Right ventricle myocardium superior (tissue), 1 donor: ENCODE results near the gene ACTR1B. TPM values are rescaled to one million over a fixed set of nuclear protein-coding genes. Genes with fewer than 3 reads are reported as not detected.
"Not testable (repeated sequence)": the region's sequence is repeated elsewhere in the genome, so short reads cannot be mapped to it uniquely, and the experiment has no call there.

Experiments used
- ATAC-seq: fragments of 200-7000 bp; cut with Tn5 transposase; one replicate; pipeline ENCODE4 v1.9.1; 2020; ENCODE audit warnings: mild to moderate bottlenecking; ENCODE audit not compliant: poor library complexity
- DNase-seq: peaks from one replicate; pipeline ENCODE4 v3.0.0-alpha.2; 2020
- intact Hi-C: fragments of 100-400 bp; cut with DNase I; formaldehyde crosslinking; loops from one replicate; pipeline ENCODE4 v1.11.2; 2022
- total RNA-seq: library from RNA; stranded (reverse); fragmentation: NEBNext Ultra II Directional; extraction: Animal tissue kit (Norgen Biotek cat#: 25700); gene quantifications from one replicate; pipeline ENCODE4 v1.2.1, GENCODE V29; 2021
- donor health status: DM: no; HTN: yes; CAD: no; lungs with severe emphysema.

The ACTR1B gene
- total RNA-seq, 1 donor from 2014 or later, result 54.5 TPM

DNA sequence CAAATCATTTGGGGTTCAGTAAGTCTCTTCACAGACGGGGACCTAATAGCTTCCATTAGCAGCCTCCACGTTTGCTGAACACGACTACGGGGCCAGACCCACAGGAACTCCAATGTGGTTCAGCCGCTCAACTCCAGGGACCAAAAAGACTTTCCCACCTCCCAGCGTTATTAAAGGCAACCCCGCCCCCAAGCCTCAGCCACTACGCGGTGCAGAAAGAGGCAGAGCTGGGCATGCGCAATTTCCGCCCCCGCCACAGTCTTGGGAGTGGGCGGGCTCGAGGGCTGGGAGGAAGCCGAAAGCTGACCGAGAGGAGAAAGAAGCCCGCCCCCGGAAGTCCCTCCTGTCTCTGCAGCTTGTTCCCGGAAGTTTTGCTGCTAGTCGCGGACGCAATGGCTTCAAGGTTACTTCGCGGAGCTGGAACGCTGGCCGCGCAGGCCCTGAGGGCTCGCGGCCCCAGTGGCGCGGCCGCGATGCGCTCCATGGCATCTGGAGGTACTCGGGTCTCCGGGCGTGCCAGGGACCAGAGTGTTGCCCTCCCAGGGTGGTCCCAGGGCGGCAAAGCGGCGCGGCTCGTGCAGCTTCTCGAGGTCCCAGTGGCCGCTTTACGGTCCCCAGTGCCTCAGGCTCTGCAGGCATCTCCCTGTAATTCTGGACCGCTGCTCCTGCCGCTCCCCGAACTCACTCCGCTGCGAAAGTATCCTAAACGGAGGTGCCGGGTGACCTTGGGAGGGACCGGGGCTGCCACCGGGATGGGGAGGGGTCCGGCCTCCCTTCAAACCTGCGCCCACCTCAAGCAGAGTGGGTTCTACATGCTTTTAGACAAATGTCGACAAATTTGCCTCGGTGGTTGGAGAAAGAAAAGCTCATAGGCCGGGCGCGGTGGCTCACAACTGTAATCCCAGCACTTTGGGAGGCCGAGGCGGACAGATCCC, 17.9 kb downstream of the ACTR1B start, which contains the start of gene COX5B:
Gene COX5B (plus strand): TSS at position 368 of the 935 bp plus-strand sequence. CDS start 25 bp downstream, at position 393.
- peak; percentile 100 for DNase-seq
- intact Hi-C loops, result loop anchor here (2.0 to 5.0 kb wide), 2 partner anchors 17 to 51 kb away; no protein-coding TSS in a partner anchor

DNA sequence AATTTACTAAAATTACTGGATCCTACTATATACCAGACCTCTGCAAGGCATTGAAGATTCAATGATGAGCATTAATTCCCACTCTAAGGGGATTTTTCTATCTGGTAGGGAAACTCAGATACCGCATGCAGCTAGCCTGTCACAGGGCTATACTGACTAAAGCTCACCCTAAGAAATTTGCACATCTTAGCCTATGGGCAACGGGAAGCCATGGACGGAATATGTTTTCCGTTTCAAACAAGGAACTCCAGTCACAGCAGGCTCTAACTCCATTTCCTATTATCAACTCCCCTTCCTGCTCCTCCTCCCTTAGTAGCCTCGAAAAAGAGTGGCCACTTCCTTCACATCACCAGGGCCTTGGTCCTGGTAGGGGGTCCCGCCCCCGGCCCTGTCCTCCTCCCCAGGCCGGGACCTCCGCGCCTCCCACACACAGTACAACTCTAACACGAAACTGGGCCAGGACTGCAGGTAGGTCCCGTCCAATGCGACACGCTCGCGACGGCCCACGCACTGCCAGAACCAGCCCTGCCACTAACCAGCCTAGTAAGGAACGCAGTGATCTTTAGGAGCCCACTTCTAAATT, 18.6 kb downstream of the ACTR1B start:
- peak; percentile 64 for DNase-seq
- ATAC-seq, result peak; percentile 58
- intact Hi-C loops, result loop anchor here (5.0 kb wide), 1 partner anchor 52 kb away; no protein-coding TSS in a partner anchor

More for the DNA sequence above, 17.9 kb downstream of the ACTR1B start, which contains the start of gene COX5B:
- peak; percentile 98 for ATAC-seq

DNA sequence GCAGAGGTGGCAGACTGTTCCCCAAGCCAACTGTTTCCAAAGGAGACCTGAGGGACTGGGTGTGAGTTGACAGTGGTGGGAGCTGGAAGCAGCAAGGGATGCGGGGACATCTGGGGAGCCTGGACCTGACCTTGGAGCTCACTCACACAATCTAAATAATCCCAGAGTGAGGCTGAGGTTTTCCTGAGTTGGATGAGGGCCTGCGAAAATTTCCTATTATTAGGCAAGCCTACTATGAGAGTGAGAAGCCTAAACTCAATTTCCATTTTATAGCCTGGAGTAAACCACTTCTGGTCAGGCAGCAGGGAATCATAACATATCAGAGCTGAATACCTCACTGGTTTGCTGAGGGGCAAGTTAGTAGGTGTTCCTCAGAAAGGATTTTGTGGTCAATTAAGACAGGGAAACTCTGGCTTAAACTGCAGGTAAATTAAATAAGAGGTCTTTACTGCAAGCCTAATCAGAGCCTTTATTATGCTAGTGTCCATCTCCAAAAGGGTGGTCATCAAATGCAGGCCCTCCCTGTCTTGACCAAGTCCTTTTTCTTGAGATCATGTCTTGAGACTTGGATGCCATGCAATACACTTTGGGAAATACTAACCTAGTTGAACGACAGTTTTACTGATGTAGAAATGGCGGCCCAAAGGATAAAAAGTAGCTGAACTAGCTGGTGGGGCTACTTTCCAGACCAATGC, 19.7 kb downstream of the ACTR1B start:
- DNase-seq (no peak), ATAC-seq (no peak)
- intact Hi-C loops, result no loop called here

DNA sequence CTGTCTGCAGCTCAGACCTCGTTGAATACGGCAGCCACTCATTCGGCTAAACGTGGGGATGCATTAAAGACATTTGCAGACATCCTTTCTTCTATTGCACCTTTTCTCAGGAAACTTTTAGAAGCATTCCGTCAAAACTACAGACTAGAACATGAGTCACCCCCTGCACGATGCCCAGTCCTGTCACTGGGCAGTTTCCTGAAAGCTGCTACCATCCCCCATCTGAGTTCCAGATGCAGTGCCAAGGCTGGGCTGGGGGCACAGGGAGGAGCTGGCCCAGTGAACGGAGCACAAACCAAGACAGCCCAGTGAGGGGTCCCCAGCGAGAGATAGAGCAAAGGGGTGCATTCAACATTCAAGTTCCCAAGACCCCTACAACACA, 37.8 kb downstream of the ACTR1B start:
- ATAC-seq, intact Hi-C loops, DNase-seq: not testable (repeated sequence)

DNA sequence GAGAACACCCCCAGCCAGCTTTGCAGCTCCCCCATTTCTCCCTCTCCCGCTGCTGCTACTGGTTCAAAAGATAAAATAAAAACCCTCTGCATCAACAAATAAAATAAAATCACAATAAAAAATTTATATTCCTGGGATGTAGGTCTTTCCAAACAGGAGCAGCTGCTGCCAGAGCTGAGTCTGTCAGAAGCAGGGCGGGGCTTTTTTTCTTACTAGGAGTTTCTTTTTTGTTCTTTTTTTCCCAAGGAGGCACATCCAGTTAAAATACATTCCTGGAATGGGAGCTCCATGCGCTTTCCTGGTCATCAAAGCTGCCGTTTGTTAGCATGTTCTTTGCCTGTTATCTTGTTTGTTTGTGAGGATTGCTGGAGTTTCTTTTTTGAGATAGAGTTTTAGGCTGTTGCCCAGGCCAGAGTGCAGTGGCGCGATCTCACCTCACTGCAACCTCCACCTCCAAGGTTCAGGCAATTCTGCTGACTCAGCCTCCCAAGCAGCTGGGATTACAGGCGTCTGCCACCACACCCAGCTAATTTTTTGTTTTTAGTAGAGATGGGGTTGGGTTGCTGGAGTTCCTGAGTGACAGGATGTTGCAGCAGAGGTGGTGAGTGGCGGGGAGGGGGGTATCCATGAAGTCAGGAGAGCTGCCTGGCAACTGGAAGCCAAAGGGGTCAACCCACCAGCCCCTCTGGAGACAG, 38.3 kb downstream of the ACTR1B start:
- ATAC-seq, intact Hi-C loops, DNase-seq: not testable (repeated sequence)

DNA sequence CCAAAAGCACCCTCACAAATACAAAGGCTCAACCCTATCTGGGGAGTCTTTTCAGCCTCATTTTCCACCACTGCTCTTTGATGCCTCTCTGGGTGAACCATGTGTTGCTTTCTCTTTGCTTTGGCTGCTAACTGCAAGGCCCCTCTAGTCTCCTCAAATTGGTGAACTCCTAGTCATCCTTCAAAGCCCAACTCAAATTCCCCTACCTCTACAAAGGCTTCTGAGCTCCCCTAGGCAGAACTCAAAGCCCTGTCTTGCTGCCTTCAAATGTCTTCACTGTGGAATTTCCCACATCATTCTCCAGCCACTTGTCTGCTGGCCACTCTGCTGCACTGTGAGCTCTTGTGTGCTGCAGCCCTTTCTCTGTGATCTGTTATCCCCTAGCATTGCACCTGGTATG, 40.9 kb downstream of the ACTR1B start:
- intact Hi-C loops, DNase-seq, ATAC-seq: not testable (repeated sequence)

DNA sequence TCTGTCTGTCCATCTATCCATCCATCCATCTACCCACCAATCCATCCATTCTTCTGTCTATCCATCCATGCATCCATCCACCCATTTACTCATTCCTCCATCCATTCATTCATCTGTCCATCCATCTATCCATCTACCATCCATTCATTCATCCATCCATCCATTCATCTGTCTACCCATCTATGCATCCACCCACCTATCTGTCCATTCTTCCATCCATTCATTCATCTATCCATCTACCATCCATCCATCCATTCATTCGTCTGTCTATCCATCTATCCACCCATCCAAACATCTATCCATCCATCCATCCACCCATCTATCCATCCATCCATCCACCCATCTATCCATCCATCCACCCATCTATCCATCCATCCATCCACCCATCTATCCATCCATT, 43.4 kb downstream of the ACTR1B start:
- intact Hi-C loops, ATAC-seq: not testable (repeated sequence)

DNA sequence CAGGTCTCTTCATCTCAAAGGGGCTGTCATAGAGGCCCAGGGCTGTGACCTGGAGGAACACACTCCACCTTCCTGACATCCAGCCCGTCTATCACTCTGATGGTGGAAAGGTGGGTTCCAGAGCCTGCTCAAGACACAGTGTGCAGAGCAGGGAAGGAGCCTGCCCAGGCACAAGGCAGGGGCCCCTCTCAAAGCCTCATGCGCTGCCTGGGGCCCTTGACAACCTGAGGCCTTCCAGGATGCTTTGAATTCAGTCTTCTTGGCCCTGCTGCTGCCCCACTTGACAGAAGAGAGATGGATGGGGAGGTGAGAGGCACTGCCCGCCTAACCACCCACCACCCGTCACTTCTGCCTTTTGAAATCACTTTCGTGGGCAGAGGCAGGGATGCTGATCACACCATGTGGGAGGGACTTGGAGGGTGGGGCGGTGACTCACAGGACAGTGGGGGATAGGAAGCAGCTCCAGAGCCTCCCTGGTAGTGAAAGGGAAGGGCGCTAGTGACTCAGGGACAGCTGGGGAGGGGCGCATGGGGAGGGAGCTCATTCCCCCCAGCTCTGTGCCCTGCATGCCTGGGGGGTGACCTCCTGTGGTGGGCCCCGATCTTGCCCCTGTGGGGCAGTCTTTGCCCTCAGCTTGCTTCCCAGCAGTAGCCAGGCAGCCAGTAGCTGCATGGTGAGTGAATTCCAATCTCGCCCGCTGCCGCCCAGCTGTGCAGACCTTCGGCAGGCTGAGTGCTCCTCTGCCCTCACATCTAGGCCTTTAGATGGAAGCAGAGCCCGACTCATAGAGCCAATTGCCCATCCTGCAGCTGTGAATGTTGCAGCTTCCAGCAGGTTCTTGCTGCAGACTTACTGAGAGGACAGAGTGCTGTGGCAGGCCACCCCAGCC, 44.7 kb downstream of the ACTR1B start:
- intact Hi-C loops, ATAC-seq, DNase-seq: not testable (repeated sequence)

More for the DNA sequence above, 43.4 kb downstream of the ACTR1B start:
- DNase-seq, result not testable (repeated sequence)

DNA sequence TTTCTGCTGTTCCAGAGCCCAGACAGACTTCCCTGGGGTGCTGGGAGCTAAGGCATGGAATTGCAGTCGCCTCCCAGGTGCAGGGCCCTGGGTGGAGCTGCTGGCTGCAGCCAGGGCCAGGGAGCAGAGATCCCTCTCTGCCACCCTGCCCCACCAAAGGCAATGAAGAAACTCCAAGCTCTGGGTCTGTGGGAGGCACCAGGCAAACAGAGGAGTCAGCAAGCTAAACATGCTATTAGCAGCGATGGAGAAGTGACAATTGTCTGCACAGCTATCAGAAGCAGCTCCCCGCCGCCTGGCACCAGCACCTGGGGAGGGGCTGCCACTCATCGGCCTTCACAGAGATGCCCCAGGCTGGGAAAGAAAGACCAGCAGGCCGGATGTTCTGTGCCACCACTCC, 45.9 kb downstream of the ACTR1B start:
- DNase-seq (no peak), ATAC-seq (no peak)
- intact Hi-C loops, result no loop called here

DNA sequence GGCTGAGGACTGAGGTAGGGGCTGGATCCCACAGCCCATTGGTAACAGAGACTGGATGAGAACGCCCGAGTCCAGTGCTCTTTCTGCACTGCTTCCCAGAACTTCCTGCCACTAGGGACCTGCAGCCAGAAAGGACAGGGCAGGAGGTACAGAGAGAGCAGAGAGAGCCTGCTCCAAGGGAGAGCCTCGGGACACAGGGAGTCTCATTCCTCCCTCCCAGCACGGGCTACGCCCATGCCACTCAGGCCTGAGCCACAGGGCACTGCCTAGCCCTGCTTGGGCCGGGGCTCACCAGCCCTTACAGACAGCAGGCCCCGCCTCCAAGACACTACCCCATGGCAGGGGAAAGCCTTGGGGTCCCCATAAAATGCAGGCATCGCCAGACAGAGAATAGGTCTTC, 48.1 kb downstream of the ACTR1B start:
- intact Hi-C loops, DNase-seq: not testable (repeated sequence)
- peak; percentile 18 for ATAC-seq

DNA sequence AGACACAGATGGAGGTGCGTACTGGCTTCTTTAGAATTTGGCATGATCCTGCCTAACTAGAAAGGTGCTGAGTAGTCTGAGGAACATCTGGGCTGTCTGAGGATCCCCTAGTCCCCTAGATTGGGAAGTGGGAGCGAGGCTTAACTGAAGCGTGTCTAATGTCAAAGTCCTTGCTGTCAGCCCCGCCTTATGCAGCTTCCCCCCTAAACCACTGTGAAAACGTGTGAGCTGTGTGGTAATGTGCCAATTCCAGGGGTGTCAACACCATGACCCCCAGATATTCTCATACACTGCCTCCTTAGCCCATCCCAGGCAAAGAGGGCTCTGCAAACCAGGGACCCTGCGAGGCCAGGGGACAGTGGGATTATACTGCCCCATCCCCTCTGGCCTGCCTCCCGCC, 51.9 kb downstream of the ACTR1B start:
- ATAC-seq, intact Hi-C loops, DNase-seq: not testable (repeated sequence)

DNA sequence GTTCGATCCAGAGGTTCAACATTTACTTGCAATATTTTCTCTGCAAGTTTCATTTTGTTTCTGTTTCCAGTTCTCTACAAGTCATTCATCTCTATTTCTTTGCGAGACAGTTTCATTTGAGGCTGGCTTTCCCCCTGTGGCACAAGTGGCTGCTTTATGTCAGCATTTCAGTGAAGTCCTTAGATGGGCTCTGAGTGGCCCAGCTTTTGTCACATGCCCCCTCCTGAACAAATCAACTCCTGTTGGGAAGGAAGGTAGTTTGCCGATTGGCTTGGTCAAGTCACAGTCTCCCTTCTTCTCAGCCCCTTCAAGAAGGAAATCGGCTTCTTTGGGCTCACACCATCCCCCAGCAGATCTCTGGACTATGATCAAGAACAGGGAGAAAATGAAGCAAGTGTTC, 55.1 kb downstream of the ACTR1B start:
- ATAC-seq, intact Hi-C loops, DNase-seq: not testable (repeated sequence)

Other genes starting within 250 kb of the ACTR1B start
- 2.6 TPM for gene ANKRD36B, start 74.2 kb downstream of the ACTR1B start, total RNA-seq
- gene COX5B, start 18.0 kb downstream of the ACTR1B start, total RNA-seq, result 1,337 TPM
- 1.2 TPM for gene C2orf92, start 5.7 kb upstream of the ACTR1B start, total RNA-seq
- gene ZAP70, start 49.5 kb upstream of the ACTR1B start, total RNA-seq, result 0.70 TPM